Vagina (tissue), 2 donors: ENCODE data around the gene ANKRD42.

Experiments used
- CTCF ChIP-seq, 3 experiments: fragments of 450-650 bp in 2 of 3; fragments of 200-600 bp in 1 of 3; sonication (generic) in 1 of 3; IDR thresholded peaks; one replicate each; pipeline ENCODE4 v1.5.1; 2017 to 2019; ENCODE audit warnings: antibody characterized with exemption in 3 of 3, mild to moderate bottlenecking in 2 of 3, moderate library complexity in 2 of 3
- POLR2A ChIP-seq, 2 donors: fragments of 450-650 bp; IDR thresholded peaks; one replicate each; pipeline ENCODE4 v1.6.1; 2017; ENCODE audit warnings: antibody characterized with exemption in 2 of 2, mild to moderate bottlenecking in 2 of 2, moderate library complexity in 2 of 2

GRCh38 chr11:83170865-83171264 is 22.6 kb upstream of the ANKRD42 start:
- TF ChIP-seq CTCF (IDR thresholded peaks at IDR 0.05) (no peak), POLR2A (IDR thresholded peaks at IDR 0.05) (no peak)
